Measurements from ENCODE around the gene ECSCR.

DNA sequence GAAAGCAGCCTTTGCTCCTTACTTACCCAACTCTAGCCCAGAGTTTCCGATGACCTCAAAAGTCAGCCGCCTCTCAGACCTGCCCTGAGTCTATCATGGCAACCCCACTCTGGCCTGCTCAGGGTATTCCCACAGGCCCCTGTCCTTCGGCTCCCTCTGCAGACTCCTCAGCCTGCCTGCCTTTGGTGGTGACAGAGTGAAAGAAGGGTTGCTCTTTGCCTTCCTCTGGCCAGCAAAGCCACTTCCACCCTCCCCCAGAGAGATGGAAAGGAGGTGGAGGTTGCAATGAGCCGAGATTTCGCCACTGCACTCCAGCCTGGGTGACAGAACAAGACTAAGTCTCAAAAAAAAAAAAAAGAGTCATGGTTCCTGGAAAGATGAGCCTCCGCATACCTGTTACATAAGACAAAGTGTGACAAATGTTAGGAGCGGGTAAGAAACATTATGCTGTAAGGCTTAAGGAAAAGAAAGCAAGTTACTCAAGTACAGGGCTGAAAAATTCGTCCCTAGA, 5.9 kb upstream of the ECSCR start:
- TF ChIP-seq, protein P1, sequence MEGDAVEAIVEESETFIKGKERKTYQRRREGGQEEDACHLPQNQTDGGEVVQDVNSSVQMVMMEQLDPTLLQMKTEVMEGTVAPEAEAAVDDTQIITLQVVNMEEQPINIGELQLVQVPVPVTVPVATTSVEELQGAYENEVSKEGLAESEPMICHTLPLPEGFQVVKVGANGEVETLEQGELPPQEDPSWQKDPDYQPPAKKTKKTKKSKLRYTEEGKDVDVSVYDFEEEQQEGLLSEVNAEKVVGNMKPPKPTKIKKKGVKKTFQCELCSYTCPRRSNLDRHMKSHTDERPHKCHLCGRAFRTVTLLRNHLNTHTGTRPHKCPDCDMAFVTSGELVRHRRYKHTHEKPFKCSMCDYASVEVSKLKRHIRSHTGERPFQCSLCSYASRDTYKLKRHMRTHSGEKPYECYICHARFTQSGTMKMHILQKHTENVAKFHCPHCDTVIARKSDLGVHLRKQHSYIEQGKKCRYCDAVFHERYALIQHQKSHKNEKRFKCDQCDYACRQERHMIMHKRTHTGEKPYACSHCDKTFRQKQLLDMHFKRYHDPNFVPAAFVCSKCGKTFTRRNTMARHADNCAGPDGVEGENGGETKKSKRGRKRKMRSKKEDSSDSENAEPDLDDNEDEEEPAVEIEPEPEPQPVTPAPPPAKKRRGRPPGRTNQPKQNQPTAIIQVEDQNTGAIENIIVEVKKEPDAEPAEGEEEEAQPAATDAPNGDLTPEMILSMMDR (IDR thresholded peaks at IDR 0.05; ENCODE audit: poor library complexity, severe bottlenecking), result no peak
- TF ChIP-seq EZH2 (IDR thresholded peaks at IDR 0.05; ENCODE audit: borderline replicate concordance, insufficient read depth, low read length, poor library complexity, severe bottlenecking), result no peak
- TF ChIP-seq EP300 (conservative IDR thresholded peaks at IDR 0.05; ENCODE audit: poor library complexity, severe bottlenecking), result no peak

Measured in neural cell (in vitro differentiated cells).